DMS153 (cell line): ENCODE results near the gene TM9SF4.

ENCODE experiments used
- DNase-seq: peaks from one replicate; lab custom pipeline; 2025; lab: John Stamatoyannopoulos, UW

The TM9SF4 gene

GRCh38 chr20:32128167-32128566 is 18.7 kb downstream of the TM9SF4 start:
- no peak for DNase-seq

- DNase-seq = no peak
These were observed 20.3 kb downstream of the TM9SF4 start for GRCh38 chr20:32129863-32130262.

GRCh38 chr20:32130352-32130751 is 20.8 kb downstream of the TM9SF4 start:
- DNase-seq = no peak

GRCh38 chr20:32130965-32131364 is 21.5 kb downstream of the TM9SF4 start:
- DNase-seq = no peak

GRCh38 chr20:32132911-32133549 is 23.5 kb downstream of the TM9SF4 start:
- DNase-seq = no peak

- DNase-seq = no peak
These were observed 24.5 kb downstream of the TM9SF4 start for GRCh38 chr20:32134026-32134425.

- DNase-seq = no peak
These were observed 26.5 kb downstream of the TM9SF4 start for GRCh38 chr20:32135983-32136515.

- no peak for DNase-seq
These were observed 29.4 kb downstream of the TM9SF4 start for GRCh38 chr20:32138921-32139320.

- no peak for DNase-seq
These were observed 30.4 kb downstream of the TM9SF4 start for GRCh38 chr20:32139947-32140346.

- DNase-seq = no peak
These were observed 31.1 kb downstream of the TM9SF4 start for GRCh38 chr20:32140603-32141002.

GRCh38 chr20:32141465-32141980 is 32.0 kb downstream of the TM9SF4 start:
- DNase-seq = no peak

GRCh38 chr20:32142088-32142487 is 32.6 kb downstream of the TM9SF4 start:
- DNase-seq = no peak

- DNase-seq = no peak
These were observed 33.5 kb downstream of the TM9SF4 start for GRCh38 chr20:32142991-32143390.

- no peak for DNase-seq
These were observed 35.6 kb downstream of the TM9SF4 start for GRCh38 chr20:32144898-32145662.

GRCh38 chr20:32149566-32150170 is 40.2 kb downstream of the TM9SF4 start:
- DNase-seq = no peak

GRCh38 chr20:32150291-32150848 is 40.9 kb downstream of the TM9SF4 start:
- no peak for DNase-seq

GRCh38 chr20:32152421-32153155 is 43.1 kb downstream of the TM9SF4 start:
- DNase-seq = no peak

- DNase-seq = no peak
These were observed 43.7 kb downstream of the TM9SF4 start for GRCh38 chr20:32153156-32153665.

GRCh38 chr20:32153771-32154170 is 44.3 kb downstream of the TM9SF4 start:
- no peak for DNase-seq

GRCh38 chr20:32155017-32155981 is 45.8 kb downstream of the TM9SF4 start:
- DNase-seq = peak; percentile 22
